Activated CD4-positive, alpha-beta T cell treated with anti-CD3 and anti-CD28 coated beads, Interleukin-2, amount 50 U/mL, for 24 hours (primary cell): Measurements from ENCODE around the gene ELOA.
"Not testable (repeated sequence)": the region's sequence is repeated elsewhere in the genome, so short reads cannot be mapped to it uniquely, and the experiment has no call there.

Experiments
- DNase-seq, 2 donors: peaks; one replicate each; pipeline ENCODE4 v3.0.0-alpha.2; 2020; ENCODE audit warnings: low read depth in 1 of 2, low spot score in 1 of 2

The ELOA gene

GRCh38 chr1:23800400-23801337 lies 57.4 kb downstream of the ELOA start, which contains the start of gene GALE:
Gene GALE, minus strand, starts transcription at chr1:23800754. Its CDS starts 1,747 bp downstream, at chr1:23799007.
- peak; percentile 95 to 96 for DNase-seq

GRCh38 chr1:23801338-23801748 lies 58.1 kb downstream of the ELOA start:
- DNase-seq: no peak

GRCh38 chr1:23801876-23802275 lies 58.6 kb downstream of the ELOA start:
- no peak for DNase-seq

GRCh38 chr1:23802809-23803342 lies 59.6 kb downstream of the ELOA start:
- DNase-seq: not testable (repeated sequence)

GRCh38 chr1:23803674-23804073 lies 60.4 kb downstream of the ELOA start:
- DNase-seq: no peak

GRCh38 chr1:23804183-23804835 lies 61.0 kb downstream of the ELOA start:
- DNase-seq: no peak

GRCh38 chr1:23805025-23805424 lies 61.8 kb downstream of the ELOA start:
- no peak for DNase-seq

- DNase-seq: no peak
These were observed 63.0 kb downstream of the ELOA start for GRCh38 chr1:23806280-23806679.

- DNase-seq: no peak
These were observed 64.2 kb downstream of the ELOA start for GRCh38 chr1:23807453-23807852.

GRCh38 chr1:23809751-23810171 lies 66.5 kb downstream of the ELOA start:
- peak; percentile 61 to 73 for DNase-seq

GRCh38 chr1:23810818-23811540 lies 67.7 kb downstream of the ELOA start:
- DNase-seq: peak in 1 of 2 donors; percentile 45
